ENCODE data around the gene SELENOF. TPM values are rescaled to one million over a fixed set of nuclear protein-coding genes. Genes with fewer than 3 reads are reported as not detected.

Gene SELENOF
- 156 and 193 TPM in 2 replicates for total RNA-seq

DNA sequence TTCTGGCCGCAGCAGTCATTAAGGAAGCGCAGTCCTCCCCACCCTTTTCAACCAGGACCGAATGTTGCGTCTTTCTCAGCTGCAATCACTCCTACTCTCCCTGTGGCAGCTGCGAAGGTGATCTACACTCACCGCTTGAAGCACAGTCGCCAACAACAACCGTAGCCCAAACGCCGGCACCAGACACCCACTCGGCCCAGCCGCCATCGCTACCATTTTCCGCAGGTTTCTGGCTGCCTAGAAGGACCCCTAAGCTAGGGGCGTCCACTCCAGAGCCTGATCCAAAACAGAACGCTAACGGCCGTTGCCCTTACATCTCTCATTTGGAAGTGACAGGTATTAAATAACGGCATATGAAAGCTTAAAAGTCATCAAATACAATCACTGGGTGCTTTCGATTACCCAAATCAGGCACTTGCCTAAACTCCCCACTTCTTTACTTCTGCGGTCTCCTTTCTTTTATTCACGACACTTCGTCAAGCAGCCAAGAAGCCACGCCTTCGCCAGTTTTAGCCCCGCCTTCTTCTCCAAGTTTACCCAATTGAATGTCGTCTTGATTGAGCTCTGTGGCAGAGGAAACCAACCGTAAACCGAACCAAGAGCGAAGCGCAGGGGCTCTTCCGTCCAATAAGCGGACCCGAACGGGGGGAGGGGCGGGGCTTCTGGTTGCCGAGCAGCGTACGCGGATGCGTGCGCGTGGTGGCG lies at the start of gene SELENOF:
SELENOF (minus strand) TSS at position 231 of the 705 bp plus-strand sequence; CDS start at position 216, 15 bp downstream.

DNA sequence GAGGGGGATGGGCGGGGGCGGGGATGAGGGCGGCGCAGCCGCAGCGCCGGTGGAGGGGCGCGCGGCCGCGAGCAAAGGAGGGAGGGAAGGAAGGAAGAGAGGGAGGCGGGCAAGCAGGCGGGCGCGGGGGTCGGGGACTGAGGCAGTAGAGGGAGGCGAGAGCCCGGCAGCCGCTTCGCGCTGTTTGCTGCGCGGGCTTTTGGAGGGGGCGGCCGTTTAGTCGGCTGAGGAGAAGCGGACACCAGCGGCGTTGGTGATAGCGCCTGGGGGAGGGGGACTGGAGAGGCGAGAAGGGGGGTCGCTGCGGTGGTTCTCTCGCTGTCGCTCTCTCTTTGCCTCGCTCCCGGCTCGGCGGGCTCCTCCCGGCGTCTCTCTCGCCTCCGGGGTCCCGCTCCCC lies 673 bp upstream of the SELENOF start, which contains the start of gene HS2ST1:
HS2ST1 (plus strand) TSS at position 35 of the 397 bp plus-strand sequence.

Other genes starting within 250 kb of the SELENOF start
- gene SH3GLB1, start 209.6 kb downstream of the SELENOF start, total RNA-seq, result 23.2 and 68.0 TPM in 2 replicates
- 23.6 and 24.8 TPM in 2 replicates for gene HS2ST1, start 509 bp upstream of the SELENOF start, total RNA-seq